HG03378 (cell line): ENCODE data around the gene ZFYVE21.

Experiments
- ATAC-seq: cut with Tn5 transposase; IDR thresholded peaks from one replicate; pipeline ENCODE4 v1.9.1; 2021; ENCODE audit warnings: mild to moderate bottlenecking, moderate library complexity; ENCODE audit not compliant: unreplicated experiment

The ZFYVE21 gene

DNA sequence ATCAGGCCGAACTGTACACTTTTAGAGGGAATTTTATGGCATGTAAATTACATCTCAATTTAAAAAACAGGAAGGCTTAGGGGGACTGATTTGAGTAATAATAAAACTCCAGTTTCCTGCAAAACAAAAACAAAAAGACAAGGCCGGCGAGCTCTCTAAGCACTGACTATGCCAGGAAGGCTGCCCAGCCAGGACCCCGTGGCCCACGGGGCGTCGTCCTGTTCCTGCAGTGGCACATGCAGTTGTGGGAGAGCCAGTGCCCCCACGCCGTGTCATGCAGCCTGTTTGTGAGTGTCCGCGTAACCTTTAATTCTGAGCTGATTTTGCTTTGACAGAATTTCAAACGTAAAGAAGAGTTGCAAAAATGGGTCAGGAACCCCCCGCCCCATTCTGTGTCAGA is 10.9 kb upstream of the ZFYVE21 start:
- ATAC-seq = no peak

DNA sequence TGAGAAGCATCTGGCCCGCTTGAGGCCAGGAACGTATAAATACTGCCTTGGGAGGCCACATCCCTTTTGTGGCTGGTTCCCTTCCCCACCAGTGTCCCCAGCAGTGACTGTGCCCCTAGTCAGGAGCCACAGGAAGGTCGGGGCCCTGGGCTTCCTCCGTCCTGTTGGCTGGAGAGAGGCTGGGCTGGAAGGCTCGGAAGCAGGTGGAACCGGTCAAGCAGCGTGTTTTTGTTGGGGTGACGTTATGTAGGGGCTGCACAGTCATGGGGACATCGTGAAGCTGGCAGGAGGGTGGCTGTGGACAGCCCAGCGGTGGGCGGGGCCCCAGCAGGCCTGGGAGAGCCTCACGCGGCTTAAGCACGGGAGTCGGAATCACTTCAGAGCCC is 10.5 kb upstream of the ZFYVE21 start:
- no peak for ATAC-seq

DNA sequence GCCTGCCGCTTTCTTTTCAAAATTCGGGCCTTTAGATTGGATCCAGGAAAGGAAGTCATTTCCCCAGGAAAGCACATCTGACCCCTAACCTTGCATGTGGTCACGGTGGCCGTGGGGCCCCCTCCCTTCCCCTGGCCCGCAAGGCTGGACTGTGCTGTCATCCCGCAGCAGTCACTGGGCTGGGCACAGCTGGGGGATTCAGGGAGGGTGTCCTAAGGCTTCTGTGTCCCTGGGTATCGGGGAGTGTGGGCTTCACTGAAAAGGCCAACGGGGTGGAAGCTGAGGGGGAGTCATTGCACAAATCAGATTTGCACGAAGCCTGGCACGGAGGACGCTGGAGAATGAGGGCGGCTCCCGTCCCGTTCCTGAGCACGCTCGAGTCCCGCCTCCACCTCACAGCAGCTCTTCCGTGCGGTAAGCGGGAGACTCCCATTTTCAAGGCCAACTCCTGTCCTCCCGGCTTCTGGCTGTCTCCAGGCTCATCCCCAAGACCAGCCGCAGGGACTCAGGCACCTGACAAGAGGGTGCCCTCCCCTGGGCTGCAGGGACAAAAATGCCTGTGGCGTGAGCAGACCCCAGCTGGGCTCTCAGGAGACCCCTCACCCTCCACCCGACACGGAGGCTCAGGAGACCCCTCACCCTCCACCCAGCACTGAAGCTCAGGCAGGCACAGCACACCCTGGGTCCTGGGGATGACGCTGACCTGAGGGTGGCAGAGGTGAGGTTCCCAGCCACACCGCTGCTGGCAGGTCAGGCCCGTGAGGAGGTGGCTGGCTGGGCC is 9.9 kb upstream of the ZFYVE21 start:
- no peak for ATAC-seq

DNA sequence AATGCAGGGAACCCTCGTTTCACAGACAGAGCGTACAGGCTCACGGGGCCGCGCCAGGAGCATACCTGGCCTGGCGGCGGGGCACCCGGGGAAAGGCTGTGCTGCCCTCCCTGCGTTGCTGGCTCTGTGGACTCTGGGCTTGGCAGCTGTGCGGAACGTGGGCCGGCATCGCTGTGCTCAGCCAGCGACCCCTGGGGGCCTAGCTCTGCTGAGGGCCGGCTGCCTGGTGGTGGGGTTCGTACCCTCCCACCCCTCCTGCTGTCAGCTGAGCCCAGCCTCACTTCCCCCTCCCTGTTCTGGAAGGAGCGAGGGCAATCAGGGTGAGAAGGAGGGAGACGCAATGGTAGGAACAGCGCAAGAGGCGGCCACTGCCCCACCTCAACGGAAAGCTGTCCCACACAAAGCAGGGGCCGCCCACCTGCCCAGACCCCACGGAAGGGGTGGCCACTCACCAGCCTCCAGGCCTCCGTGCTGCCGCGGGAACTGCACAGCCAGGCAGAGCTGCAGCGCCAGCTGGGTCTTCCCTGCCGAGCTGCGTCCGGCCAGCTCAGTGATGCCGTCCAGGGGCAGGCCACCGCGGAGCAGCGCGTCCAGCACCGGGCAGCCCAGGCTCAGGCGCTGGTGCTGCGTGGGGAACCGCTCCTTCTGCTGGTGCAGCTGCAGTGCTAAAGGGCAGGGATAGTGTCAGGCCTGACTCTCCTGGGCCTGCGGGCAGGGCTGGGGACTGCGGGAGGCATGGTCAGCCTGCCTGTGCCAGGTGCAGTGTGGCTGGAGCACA is 8.9 kb upstream of the ZFYVE21 start:
- no peak for ATAC-seq

DNA sequence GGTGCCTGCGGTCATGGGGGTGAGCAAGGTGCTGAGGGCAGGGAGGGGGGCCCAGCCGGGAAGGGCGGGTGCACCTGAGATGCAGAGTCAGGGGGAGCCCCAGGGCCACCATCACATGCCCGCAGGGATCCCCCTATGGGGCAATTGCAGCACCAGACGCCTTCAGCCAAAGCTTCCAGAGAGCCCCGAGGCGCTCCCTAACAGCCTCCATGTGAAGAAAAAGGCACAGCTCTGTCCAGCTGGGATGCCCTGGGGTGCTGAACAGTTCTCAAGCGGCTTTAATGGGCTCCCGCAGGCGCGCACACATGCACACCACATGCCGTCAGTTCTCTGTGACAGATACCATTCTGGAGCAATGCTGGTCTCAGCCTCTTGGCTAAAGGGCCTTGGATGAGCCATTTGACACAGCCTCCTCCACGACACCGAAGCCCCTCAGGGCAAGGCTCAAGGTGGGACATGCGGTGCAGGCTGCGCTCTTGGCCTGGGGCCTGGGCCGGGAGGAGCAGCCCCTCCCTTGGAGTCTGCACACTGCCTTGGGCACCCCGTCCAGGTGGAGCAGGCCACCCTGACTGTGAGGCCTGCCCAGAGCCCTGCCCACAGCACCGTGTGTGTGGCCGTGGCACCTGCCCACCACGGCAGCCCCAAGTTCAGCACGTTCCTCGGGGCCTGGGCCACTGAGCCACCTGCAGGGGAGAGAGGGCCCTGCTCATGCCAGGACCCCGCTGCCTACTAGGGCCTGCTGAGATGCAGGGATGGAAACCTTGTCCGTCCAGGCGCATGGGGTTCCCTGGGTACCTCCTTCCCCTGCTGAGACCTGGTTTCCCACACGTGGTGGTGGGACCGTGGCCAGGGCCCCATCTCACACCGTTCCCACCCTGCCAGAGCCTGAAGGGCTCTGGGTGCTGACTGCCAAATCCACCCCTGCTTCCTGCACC is 8.0 kb upstream of the ZFYVE21 start:
- ATAC-seq = no peak

DNA sequence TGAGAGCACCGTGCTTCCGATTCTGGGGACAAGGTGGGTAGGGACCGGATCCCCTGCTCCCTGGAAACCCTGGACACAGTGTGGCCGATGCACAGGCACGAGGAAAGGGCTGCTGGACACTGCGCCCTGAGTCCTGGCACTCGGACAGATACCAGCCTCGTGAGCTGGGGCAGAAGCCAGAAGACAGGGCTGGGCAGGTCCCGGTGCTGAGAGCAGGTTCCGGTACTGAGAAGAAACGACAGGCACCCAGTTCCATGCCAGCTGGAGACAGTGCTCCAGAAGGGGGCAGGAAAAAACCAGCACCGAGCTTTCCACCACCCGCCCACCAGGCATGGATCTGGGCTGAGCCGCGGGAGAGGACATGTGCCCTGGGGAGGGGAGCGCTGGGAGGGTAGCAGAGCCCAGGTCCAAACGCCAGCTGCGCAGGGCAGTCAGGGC is 6.8 kb upstream of the ZFYVE21 start:
- no peak for ATAC-seq

DNA sequence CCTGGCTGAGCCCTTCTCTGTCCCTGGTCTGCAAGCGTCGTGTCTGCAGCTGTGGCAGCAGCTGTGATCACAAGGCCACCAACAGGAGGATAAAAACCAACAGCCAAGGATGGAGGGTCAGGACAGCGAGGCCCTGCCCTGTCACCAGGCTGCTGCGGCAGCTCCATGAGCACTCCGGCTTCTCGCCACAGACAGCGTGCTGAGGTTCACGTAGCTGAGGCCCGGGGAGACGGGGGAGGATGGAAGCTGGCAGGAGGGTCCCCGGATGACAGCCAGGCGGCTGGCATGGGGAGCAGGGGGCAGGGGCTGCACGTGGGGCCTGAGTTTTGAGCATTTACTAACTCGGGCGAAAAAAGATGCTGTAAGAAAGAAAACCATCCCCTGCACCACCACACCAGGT is 5.8 kb upstream of the ZFYVE21 start:
- ATAC-seq = no peak

DNA sequence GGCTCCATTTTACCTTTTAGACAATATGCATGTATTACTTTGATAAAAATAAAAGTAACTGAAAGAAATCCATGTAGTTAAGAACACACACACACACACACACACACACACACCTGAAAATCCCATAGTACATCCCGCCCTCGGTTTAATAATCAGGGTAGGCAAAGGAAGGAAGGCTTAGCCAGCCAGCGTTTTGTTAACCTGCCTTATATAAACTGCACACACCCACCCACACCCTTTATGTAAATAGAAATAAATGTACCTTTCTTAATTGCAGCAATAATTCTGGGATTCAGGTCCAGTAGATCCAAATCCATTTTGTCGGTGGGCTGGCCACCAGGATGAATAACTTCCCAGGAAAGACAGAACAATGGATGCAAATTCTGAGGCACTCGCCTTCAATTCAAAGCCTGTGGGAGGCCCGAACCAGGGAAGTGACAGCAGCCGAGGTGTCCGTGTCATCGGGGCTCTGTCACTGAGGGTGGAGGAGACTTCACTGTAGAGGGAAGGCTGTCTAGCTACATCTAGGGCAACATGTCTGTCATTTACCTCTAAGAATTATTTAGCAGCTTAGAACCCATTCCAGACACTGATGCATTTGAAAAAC is 4.7 kb upstream of the ZFYVE21 start:
- no peak for ATAC-seq

DNA sequence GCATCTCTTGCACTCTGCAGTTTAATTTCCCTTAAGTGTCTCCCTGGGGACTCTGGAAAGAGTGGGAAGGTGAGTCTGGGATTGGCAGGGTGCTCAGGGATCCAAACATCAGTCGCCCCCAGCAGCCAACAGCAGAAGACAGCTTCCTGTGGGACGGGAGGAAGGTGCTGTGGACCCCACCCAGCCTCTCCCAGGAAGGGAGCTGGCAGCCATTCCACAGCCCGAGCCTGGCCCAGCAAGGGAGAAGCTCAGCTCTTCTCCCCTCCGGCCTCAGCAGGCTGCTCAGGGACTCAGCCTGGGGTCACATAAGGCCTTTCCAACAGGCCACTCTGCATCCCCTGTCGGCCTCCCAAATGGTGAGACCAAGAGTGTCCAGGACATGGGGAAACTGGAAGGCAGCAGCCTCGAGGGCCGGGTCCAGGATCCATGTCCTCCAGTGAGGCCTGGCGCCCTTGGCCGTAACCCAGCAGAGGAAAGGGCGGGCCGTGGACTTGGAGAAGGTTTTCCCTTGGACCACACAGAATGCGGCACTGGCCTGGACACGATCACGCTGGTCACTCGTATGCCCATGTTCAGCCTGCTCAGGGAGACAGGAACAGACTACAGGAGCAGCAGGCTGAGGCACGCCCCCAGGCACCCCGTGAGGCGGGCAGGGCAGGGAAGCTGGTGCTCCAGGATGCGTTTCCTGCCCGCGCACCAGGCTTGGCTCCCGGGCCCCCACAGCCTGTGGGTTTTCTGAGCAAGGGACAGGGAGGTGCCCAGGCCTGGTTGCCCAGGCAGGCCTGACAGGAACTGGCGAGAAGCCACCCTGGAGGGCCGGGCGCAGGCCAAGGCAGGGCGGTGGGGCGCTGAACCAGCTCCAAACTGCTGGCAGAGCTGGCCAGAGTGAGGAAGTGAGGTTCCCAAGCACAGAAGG is 3.8 kb upstream of the ZFYVE21 start:
- ATAC-seq = no peak

DNA sequence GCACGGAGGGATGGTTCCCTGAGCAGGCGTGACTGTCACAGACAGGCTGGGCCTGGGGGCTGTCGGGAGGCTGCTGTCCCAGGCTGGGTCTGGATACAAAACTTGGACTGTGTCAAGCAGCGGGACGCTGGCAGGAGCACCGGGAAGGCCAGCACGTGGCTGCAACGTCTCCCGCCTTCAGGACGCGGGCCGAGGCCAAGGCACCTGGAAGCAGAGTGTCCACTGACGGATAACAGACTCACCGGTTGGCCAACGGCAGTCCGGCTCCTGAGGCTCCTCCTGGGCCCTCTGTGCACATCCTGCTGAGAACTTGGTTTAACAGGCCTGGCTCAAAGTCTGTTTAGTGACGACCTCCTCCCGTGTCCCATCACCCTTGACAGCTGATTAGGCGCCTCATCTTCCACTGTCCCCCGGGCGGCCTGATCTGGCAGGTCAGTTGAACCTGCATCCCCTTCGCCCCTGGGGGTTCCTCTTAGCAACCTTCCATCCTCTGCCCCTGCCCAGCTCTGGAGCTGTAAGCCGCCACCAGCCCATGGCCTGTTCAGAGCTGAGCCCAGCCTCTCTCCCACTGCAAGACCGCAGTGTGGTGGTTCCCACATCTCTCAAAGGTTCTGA is 2.9 kb upstream of the ZFYVE21 start:
- no peak for ATAC-seq

DNA sequence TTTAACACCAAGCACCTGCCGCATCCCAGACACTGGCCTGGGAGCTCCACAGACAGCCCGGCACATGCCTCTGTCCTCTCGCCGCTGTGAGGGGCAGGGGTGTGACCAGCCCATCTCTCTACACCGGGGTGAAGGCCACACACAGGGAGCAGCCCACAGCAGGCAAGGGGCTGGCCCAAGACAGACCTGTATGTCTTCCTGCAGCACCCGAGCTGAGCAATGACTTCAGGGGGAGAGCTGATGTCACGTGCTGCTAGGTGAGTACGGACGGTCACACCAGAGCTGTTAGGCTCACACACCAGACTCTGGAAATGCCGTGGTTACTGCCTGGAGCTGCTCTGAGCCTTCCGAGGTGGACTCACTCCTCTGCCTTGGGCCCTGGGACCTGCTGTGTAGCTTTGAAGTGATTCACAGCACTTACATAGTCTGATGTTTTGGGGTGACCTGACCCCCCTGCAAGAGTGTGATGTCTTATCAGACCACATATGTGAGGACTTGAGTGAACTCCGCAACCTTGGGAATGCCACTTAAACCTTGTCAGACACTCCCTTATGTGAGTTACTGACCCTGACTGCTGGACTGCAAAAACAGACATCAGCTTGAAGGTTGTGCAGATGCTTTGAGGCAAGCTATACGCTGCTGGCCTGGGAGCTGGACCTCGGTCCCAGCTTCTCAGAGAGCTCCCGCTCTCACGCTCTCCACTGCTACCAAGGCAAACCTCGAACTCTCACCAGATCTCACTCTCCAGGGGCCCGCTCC is 2.1 kb upstream of the ZFYVE21 start:
- no peak for ATAC-seq

DNA sequence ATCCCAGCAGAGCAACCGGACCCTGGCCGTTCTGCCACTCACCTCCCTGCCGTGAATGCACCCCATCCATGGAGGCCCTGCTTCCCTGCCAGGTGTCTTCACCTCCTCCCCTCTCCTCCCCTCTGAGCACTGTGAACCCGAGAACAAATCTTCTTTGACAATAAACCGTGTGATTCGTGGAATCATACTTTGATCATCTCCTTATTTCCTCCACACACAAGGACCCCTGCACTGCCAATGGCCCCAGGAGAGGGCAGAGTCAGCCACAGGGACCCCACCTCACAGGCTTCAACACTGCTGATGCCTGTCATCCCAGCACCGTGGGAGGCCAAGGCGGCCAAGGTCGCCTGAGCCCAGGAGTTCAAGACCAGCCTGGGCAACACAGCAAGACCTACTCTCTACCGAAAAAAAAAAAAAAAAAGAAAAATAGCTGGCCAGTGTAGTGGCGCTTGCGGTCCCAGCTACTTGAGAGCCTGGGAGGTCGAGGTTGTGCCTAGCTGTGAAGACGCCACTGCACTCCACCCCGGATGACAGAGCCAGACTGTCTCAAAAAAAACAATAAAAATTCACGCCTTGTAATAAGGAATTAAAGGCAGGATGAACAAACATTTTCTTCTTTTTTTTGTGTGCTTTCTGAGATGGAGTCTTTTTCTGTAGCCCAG is 1.4 kb upstream of the ZFYVE21 start:
- no peak for ATAC-seq

DNA sequence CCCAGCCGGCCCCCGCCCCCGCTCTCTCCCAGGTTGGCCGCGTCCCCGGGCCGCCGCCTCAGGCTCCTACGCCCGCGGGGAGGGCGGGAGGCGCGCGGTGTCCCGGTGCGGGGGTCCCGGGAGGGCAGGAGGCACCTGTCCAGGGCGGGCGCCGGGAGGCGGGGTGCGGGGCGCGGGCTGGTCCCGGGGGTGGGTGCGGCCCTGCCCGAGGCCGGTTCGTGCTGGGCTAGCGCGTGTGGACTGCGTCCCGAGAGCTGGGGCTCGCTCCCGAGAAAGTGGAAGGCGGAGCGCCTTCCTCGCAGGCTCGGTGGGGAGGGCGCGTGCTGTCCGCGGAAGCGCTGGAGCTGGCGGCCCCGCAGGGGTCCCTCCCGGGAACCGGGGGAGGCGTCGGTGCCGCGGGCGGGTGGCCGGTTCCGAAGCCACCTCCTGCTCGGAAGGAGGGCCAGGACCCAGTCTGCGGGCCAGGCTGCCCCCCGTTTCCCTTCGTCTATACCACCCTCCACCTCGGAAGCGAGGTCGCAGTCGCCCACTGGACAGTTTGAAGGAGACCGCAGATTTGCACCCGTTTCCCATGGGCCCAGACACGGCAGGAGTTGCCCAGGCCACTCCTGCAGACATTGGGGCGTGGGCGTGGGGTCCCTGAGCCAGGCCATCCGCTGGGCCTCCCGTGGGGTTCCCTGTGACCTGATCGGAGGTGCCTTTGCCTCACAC is 636 bp downstream of the ZFYVE21 start:
- ATAC-seq = no peak

DNA sequence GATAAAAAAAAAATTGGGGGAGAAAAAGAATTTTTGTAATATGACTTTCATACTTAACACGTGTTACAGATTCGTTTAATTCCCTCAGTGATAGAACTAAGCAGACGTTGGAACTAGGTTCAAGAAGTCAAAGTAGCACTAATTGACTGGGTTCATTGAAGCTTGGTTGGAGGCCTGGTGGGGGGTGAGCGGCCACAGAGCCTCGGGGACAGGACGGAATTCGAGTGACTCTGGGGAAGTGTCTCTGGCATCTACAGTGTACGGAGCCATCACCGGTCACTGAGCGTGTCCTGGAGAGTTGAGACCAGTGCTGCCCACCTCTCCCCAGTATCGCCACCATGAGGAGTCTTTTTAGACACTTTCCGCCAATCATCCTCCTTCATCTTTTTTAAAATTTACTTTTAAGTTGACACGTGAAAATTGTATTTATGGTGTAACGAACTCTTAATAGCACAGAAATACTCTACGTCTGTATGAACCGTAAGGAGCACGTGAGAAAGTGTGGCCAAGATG is 1.3 kb downstream of the ZFYVE21 start:
- no peak for ATAC-seq

DNA sequence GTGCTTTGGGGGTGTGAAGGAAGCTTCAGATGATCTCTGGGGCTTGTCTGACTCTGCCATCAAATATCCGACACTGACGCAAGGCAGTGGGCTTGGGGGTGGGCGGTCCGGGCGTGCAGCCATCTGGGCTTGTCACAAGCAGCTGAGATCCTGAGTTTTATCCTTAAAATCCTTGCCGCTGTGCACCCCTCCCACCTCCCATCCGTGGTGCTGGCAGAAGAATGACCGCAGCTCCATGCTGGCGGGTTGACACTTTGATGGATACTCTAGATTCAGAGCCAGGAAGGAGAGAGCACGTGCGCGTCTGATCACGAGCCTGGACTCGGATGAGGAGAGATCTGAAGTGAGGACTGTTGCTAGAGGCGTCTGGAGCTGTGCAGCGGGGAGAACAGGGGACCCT is 3.0 kb downstream of the ZFYVE21 start:
- no peak for ATAC-seq

DNA sequence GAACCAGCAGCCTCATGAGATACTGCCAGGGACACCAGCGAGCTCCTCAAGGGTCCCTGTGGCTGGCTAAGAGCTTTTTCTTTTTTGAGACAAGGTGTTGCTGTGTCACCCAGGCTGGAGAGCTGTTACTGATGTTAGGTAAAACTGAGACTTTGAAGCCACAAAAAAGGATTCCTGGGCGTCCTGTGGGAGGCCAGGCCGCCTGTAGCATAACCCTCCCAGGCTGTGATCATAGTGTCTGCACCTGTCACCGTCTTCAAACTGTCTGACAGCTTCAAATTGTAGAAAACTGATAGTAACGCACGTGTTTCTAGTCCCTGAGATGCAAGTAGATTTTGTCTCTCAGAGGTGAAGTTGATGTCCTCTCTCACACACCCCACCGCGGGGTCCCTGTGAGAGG is 4.1 kb downstream of the ZFYVE21 start:
- ATAC-seq = no peak
